OCI-LY7 (cell line): ENCODE results near the gene MPRIP.

Source experiments
- EZH2phosphoT487 ChIP-seq: fragments of 200-600 bp; sonication (generic); IDR thresholded peaks from 2 replicates; pipeline ENCODE4 v1.6.1; 2018; ENCODE audit warnings: low read depth, borderline replicate concordance, mild to moderate bottlenecking, mixed run types, antibody characterized with exemption, low read length, moderate library complexity, mixed read lengths
- TF ChIP-seq, protein P1 (sequence below): fragments of 200-600 bp; sonication (generic); conservative IDR thresholded peaks from 2 replicates; pipeline ENCODE4 v1.5.1; 2014; ENCODE audit warnings: mild to moderate bottlenecking, antibody characterized with exemption, low read length, moderate library complexity, mixed read lengths

DNA sequence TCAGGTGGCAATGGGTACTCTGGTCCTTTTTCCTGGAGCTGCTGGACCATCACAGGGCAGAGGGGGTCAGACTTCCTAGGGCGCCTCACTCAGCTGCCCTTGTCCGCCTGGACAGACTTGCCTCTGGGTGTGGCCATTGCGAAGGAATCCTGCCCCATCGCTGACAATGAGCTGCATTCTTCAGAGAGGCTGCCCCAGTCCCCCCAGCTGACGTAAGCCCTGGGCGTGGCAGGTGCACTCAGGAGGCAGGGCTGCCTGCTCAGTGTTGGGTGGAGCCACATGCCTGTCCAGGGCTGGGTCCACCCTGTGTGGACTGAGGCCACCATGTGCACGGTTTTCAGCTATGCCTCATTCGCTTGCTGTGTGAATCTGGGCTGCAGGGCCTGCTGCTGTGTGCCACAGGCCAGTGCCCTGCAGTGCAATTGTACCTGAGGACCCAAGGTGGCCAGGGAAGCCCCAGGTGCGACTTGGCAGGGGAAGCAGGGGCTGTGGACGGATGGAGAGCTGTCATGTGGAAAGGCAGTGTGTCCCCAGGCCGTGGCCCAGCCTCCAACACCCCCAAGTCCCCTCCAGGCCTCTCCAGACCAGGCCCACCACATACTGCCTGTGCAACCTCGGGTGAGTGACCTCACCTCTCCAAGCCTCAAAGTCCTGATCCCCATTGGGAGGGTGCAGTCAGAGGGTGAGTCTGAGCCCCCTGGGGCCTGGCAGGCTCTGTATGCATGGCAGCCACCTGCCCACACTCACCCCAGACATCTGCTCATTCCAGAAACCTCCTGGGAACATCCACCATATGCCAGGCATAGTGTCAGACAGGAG lies 14.0 kb upstream of the MPRIP start:
- TF ChIP-seq, protein P1, sequence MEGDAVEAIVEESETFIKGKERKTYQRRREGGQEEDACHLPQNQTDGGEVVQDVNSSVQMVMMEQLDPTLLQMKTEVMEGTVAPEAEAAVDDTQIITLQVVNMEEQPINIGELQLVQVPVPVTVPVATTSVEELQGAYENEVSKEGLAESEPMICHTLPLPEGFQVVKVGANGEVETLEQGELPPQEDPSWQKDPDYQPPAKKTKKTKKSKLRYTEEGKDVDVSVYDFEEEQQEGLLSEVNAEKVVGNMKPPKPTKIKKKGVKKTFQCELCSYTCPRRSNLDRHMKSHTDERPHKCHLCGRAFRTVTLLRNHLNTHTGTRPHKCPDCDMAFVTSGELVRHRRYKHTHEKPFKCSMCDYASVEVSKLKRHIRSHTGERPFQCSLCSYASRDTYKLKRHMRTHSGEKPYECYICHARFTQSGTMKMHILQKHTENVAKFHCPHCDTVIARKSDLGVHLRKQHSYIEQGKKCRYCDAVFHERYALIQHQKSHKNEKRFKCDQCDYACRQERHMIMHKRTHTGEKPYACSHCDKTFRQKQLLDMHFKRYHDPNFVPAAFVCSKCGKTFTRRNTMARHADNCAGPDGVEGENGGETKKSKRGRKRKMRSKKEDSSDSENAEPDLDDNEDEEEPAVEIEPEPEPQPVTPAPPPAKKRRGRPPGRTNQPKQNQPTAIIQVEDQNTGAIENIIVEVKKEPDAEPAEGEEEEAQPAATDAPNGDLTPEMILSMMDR = no peak
- no peak for TF ChIP-seq EZH2phosphoT487
